ENCODE results near the gene KCTD18.

KCTD18 gene

GRCh38 chr2:200453853-200454534 lies 55.9 kb downstream of the KCTD18 start:
- no peak for DNase-seq

GRCh38 chr2:200453142-200453852 lies 56.6 kb downstream of the KCTD18 start:
- no peak for DNase-seq

GRCh38 chr2:200452377-200452776 lies 57.5 kb downstream of the KCTD18 start:
- DNase-seq, result no peak

GRCh38 chr2:200451511-200451910 lies 58.4 kb downstream of the KCTD18 start:
- no peak for DNase-seq

GRCh38 chr2:200450288-200450687 lies 59.6 kb downstream of the KCTD18 start:
- DNase-seq, result no peak

- no peak for DNase-seq
These were observed 60.7 kb downstream of the KCTD18 start for GRCh38 chr2:200449149-200449548.

- no peak for DNase-seq
These were observed 61.4 kb downstream of the KCTD18 start for GRCh38 chr2:200448455-200448854.

- DNase-seq, result no peak
These were observed 62.6 kb downstream of the KCTD18 start for GRCh38 chr2:200447139-200447855.

- DNase-seq, result no peak
These were observed 63.3 kb downstream of the KCTD18 start for GRCh38 chr2:200446612-200447011.

- no peak for DNase-seq
These were observed 64.6 kb downstream of the KCTD18 start for GRCh38 chr2:200445284-200445683.

- DNase-seq, result no peak
These were observed 65.3 kb downstream of the KCTD18 start for GRCh38 chr2:200444530-200444929.

GRCh38 chr2:200443916-200444315 lies 66.0 kb downstream of the KCTD18 start:
- DNase-seq, result no peak

- no peak for DNase-seq
These were observed 66.5 kb downstream of the KCTD18 start for GRCh38 chr2:200443376-200443775.

- DNase-seq, result no peak
These were observed 67.4 kb downstream of the KCTD18 start for GRCh38 chr2:200442471-200442870.

- no peak for DNase-seq
These were observed 69.9 kb downstream of the KCTD18 start for GRCh38 chr2:200439981-200440380.

Measured in amniotic stem cell (primary cell).